ENCODE data around the gene MTF1.

- TF ChIP-seq CTCF (IDR thresholded peaks at IDR 0.05) (no peak), EP300 (IDR thresholded peaks at IDR 0.05) (no peak), POLR2AphosphoS5 (IDR thresholded peaks at IDR 0.05) (no peak), POLR2A (IDR thresholded peaks at IDR 0.05) (no peak)
These were observed 8.9 kb downstream of the MTF1 start for GRCh38 chr1:37850352-37850955.
